ENCODE data around the gene KATNIP.

Gene KATNIP

GRCh38 chr16:27583634-27584033 lies 33.7 kb downstream of the KATNIP start:
- DNase-seq (ENCODE audit: low read depth) = no peak

GRCh38 chr16:27585200-27585599 lies 35.3 kb downstream of the KATNIP start:
- no peak for DNase-seq (ENCODE audit: low read depth)

- DNase-seq (ENCODE audit: low read depth) = no peak
Observed at GRCh38 chr16:27586711-27587110, 36.8 kb downstream of the KATNIP start.

GRCh38 chr16:27588057-27588456 lies 38.1 kb downstream of the KATNIP start:
- DNase-seq (ENCODE audit: low read depth) = no peak

GRCh38 chr16:27591837-27592236 lies 41.9 kb downstream of the KATNIP start:
- no peak for DNase-seq (ENCODE audit: low read depth)

- no peak for DNase-seq (ENCODE audit: low read depth)
Observed at GRCh38 chr16:27595475-27595874, 45.5 kb downstream of the KATNIP start.

- no peak for DNase-seq (ENCODE audit: low read depth)
Observed at GRCh38 chr16:27595993-27596392, 46.0 kb downstream of the KATNIP start.

GRCh38 chr16:27596411-27596810 lies 46.5 kb downstream of the KATNIP start:
- DNase-seq (ENCODE audit: low read depth) = no peak

GRCh38 chr16:27597361-27597760 lies 47.4 kb downstream of the KATNIP start:
- no peak for DNase-seq (ENCODE audit: low read depth)

GRCh38 chr16:27598220-27598619 lies 48.3 kb downstream of the KATNIP start:
- DNase-seq (ENCODE audit: low read depth) = no peak

- DNase-seq (ENCODE audit: low read depth) = no peak
Observed at GRCh38 chr16:27598931-27599565, 49.1 kb downstream of the KATNIP start.

GRCh38 chr16:27599606-27600005 lies 49.7 kb downstream of the KATNIP start:
- no peak for DNase-seq (ENCODE audit: low read depth)
